SHP77 (cell line): ENCODE data around the gene UCKL1.
"Not testable (repeated sequence)": the region's sequence is repeated elsewhere in the genome, so short reads cannot be mapped to it uniquely, and the experiment has no call there.

Source experiments
- DNase-seq, 2 experiments: peaks; one replicate each; lab custom pipeline; 2025; lab: John Stamatoyannopoulos, UW

The UCKL1 gene

DNA sequence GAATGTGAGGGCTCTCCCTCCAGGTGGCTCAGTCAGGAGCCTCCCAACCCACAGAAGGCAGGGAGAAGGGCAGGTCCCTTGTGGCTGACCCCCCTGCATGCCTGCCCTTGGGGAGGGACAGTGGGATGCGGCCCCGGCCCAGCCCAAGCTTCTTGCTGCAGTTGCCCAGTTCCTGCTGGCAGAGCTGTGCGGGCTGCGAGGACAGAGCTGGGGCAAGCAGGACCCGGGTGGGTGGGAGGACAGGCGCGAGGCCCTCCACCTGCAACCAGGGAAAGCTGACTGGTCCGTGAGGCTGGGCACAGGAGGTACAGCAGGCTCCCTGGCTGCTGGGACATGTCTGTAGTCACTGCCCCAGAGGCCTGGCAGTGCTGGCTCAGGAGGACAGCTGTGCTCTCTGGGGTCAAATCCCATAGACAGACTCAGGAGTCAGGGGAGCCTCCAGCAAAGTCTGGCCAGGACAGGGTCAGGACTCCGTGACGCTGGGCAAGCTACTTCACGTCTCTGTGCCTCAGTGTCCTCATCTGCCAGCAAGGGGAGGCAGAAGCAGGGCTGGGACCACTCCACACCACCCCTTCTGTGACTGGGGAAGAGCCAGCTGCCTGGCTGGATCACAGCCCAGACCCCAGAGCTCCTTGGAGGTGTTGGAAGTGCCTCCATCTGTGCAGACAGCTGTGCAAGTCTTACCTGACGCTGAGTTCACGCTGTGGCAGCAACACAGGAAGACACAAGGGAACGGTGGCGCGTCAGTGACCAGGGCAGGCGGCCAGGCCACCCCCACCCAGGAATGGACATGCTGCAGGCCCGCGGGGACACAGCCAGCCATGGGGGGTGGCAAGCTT is 13.0 kb downstream of the UCKL1 start:
- DNase-seq = no peak

DNA sequence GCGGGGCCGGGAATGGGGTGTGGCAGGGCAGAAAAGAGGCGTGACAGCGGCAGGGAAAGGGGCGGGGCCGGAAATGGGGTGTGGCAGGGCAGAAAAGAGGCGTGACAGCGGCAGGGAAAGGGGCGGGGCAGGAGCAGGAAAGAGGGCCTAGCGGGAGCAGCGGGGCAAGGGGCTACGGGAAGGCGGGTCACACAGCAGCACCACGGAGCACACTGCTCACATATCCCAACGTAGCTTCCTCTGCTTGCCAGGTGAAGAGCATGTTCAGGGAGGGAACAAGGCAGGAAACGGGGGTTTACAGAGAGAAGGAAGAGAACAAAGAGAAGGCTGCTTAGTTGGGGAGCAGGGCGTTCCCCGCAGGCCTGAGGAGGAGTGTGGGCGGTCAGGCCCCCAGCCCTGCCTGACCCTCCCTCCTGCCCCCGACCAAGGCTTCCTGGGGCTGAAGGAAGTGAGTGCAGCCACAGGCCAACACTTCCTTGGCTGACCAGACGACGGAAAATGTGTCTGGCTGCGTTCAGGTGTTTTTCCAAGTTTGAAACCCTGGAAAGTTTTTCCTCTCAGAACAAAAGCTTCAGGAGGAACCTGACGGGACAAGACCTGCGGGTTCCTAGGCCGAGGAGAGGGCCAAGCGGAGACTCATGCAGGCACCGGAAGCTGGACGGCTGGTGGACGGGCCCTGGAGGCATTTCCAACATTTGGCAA is 13.8 kb downstream of the UCKL1 start:
- peak in 1 of 2 experiments; percentile 24 for DNase-seq

DNA sequence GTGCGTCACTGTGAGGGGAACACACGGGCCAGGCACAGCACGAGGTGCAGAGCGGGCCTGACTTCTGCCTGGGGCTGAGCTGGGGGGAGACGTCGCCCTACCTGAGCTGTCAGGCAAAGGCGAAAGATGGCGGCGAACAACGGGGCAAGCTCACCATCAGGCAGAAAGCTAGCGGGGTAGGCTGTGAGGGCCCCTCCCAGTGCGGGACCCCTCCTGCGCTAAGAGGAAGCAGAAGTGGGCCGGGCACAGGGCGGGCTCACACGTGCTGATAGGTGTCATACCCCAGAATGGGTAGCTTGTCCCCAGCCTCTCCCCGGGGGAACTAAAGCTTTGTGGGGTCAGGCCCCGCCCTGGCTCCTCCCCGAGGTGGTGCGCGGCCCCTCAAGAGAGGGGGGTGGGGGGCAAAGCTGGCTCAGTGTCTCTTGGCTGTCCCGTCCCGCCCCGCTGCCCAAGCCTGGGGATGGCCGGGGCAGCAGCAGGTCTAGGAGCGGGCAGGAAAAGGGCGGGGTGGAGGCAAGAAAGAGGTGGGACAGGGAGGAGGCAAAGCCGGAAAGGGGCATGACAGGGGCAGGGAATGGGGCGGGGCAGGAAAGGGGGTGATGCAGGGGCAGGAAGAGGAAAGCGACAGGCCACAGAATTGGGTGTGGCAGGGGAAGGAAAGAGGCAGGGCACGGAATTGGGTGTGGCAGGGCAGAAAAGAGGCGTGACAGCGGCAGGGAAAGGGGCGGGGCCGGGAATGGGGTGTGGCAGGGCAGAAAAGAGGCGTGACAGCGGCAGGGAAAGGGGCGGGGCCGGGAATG is 14.7 kb downstream of the UCKL1 start:
- no peak for DNase-seq

DNA sequence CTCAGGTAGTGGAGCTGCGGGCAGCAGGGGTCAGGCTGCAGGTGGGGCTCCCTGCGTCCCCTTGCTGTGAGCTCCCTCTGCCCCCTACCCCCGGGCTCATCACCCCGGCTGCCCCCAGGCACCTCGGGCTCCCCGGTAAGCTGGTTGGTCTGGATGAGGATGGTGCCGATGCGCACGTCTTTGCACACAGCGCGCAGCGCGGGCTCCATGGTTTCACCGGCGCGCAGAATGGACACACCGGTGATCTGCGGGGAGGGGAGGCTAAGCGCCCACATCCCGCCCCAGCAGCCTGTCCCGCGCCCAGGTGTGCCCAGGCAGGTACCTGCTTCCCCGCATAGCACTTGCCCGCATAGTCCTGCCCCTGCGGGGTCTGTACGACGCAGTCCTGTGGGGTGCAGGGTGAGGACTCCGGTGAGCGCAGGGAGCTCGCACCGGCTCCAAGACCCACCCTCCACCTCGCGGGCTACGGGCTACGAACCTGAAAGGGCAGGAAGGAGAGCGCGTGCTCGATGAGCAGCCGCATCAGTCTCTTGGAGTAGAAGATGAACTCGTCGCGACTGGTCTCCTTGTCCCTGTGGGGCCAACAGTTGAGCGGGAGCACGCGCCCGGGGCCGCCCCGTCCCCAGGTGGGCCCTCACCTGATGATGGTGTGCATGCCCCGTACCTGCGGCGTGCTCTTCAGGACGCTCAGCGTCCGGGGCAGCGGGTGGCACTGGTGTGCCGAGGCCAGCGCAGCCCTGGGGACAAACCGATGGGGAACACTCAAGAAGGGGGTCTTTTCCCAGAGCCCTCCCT is 15.5 kb downstream of the UCKL1 start:
- DNase-seq = no peak

DNA sequence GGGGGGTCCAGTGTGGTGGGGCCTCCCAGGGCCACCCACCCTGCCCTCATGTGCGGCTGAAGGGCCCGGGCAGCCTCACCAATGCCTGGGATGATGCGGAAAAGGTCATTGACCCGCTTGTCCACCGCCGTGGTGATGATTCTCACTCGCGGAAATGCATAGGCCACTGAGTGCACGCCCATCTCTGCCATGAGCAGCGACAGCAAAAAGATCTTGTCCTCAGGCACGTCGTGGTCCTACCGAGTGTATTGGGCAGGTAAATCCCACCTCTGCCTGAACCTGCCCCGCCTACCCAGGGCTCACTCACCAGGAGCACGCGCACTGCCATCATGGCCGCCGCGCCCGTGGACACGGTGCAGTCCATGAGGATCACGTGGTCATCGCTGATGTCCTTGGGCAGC is 16.1 kb downstream of the UCKL1 start:
- no peak for DNase-seq

DNA sequence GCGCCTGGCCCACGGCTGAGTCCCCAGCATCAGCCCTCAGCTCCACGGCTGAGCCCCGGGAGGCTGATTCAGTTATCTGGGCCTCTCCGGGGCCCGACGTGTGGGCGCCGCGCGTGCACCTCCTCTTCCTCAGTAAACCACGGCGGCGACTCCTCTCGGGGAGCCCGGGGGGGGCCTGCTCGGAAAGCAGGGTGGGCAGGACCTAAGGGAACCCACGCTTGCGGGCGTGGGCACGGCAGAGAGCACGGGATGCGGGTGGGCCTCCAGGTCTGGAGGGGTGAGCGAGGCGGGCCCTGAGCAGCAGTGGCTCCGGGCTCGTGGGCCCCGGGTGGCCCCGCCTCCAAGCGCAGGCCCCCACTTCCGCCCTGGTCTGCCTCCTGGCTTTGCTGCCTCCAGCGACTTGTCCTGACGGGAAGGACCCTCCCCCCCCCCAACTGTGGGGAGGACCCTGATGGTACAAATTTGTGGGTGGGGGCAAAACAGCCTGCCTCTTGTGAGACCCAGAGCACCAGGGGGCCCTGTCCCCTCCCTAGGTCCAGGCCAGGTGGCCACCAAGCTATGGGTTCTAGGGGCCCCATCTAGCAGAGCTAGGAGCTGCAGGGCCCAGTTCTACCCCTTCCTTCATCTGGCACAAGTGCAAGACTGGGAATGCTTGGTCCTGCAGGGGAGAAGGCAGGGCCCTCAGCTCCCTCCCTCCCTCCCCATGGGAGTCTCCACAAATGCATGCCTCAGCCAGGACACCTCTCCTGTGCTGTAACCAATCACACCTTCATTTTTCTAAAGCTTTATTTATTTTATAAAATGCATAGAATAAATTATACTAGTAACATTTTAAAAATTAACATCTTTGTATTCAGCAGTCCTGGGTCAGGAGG is 16.9 kb downstream of the UCKL1 start:
- no peak for DNase-seq

DNA sequence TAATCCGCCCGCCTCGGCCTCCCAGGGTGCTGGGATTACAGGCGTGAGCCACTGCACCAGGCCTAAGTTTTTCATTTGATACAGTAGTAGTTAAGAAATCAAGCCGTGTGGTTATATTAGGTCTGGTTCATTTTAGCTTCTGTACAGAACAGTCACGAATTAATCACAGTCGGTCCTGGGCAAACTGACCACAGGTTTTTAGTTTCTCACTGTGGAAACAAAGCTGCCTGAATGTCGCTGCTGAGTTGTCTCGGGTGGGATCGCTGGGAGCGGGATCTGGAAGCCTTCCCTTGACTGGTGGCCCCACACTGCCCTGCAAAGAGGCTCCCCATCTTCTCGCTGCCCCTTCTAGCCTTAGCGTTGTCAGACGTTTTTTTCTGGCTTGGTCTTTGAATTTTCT is 18.6 kb downstream of the UCKL1 start:
- no peak for DNase-seq

DNA sequence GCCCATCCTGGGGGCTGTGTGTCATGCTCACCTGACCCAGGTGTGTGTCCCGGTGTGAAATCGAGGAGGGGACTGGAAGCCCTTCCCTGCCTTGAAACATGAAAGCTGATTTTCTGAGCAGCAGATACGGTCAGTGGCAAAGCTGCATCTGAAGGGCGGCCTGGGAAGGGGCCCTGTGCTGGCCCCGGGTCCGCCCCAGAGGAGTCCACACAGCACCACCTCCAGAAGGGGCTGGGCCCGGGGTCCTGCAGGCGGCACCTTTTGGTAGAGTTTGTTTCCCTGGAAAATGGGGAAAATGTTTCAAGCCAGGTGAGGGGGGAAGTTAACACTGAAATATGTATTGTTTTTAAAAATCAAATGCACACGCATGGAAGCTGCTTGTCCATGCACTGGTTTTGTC is 20.8 kb downstream of the UCKL1 start:
- DNase-seq = no peak

DNA sequence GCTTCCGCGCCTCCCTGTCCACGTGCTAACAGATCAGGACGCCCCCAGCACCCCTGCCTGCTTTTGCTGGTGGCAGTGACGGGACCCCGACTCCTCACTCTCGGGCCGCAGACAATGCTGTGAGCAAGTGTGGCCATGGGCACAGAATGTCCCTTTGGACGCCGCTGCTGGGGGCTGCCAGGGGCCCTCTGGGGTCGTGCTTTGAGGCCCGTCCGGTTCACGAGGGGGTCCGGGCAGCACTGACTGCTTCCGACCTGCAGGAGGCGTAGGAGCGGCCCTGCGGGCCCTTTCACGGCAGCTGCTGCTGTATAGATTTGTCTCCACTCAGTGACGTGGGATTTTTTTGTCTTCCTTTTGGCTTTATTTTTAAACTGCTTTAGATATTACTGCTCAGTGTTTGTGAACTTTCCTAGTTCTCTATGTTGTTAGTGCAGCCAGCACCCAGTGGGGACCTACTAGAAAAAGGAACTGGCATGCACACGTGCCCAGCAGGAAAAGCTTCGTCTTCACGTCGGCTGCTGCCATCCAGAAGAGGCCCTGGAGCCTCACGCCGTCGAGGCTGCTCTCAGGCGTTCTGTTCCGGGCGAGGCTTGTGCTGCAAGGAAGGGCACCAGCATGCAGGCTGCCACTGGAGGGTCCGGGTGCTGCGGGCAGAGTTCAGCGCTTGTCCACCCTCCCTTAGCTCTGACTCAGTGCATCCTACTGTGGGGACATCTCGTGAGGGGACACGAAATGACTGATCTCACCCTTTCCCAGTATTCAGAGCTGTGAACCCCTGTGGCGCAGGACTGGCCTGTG is 21.7 kb downstream of the UCKL1 start:
- no peak for DNase-seq

DNA sequence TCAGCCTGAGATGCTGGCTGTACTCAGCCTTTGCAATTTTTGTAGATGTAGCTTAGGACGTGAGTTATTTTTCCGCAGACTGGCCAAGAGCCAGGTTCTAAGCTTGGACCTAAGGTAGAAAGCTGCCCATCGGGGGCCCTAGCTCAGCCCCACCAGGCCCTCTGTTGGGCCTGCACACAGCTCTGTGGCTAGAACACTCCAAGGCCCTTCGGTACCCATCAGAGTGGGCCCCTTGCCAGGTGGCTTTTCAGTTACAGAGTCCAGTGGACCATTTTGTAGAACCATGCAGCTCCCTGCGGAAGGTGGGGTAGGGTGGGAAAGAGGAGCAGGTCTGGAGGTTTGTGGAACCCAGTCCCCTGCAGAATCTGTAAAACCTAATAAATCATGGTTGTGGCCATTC is 22.6 kb downstream of the UCKL1 start:
- no peak for DNase-seq

DNA sequence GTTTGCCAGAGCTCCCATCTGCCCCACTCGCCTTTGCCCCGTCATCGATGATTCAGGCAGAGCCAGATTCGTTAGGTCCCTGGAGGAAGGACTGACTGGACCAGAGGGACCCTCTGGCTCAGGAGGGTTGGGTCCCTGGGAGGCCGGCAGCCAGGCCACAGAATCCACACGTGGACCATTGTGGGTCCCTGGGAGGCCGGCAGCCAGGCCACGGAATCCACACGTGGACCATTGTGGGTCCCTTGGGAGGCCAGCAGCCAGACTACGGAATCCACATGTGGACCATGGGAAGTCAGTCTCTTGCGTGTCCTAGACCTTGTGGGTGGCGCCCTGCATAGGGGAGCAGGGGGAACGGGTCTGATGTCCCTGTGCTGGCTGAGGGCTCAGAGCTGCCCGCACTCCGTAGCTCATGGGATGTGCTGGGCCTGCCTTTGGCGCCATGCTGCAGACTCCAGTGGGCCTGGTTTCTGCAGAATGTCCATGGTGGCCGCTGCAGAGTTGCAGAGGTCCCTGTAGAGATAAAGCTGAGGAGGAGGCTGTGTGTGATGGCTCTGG is 23.5 kb downstream of the UCKL1 start:
- no peak for DNase-seq

DNA sequence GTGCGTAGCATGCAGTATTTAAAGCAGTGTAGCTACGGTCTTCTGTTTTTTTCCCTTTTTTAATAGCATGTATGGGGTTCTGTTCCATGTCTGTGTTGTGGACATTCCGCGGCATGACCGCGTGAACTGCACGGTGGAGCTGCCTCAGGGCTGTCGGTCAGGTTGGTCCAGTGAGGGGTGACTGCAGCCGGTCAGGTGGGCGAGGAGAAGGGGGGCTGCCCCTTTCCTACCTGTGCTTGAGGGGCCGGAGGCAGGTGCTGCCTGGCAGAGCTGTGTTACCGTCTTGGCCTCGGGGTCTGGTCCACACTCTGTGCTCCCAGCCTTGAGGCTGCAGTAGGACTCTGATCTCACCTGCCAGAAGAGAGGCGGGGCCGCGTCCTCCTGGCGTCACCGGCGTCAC is 24.5 kb downstream of the UCKL1 start:
- DNase-seq = no peak

DNA sequence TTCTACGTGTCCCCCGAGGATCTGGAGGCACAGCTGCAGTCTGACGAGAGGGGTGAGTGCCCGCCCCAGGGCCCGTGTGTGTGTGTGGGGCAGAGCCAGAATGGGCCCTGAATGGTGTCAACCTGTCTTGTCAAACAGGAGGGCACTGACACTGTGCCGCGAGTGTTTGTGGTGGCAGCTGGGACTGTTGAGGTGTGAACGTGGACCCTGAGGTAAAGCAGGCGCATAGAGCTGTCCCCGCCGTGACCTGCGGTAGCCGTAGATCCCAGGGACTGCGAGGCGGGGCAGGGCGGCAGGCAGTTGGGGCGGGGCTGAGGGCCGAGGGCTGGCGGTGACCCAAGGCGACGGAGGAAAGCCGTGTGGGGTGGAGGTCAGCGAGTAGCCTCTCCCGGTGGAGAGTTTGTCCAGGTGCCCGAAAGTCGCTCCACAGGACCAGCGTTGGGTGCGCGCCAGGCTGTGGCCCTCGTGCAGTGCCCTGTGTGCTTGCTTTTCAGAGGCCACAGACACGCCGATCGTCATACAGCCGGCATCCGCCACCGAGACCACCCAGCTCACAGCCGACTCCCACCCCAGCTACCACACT is 25.2 kb downstream of the UCKL1 start:
- no peak for DNase-seq

DNA sequence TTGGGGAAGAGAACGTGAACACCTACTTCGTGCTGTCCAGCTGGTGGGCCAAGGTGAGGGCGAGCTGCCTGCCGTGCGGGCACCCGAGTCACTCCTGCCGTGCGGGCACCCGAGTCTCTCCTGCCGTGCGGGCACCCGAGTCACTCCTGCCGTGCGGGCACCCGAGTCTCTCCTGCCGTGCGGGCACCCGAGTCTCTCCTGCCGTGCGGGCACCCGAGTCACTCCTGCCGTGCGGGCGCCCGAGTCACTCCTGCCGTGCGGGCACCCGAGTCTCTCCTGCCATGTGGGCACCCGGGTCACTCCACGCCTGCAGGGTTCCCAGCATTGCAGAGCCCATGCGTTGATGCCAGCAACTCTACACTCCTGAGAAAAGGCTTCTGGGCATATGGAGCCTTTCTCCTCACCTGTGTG is 26.7 kb downstream of the UCKL1 start:
- not testable (repeated sequence) for DNase-seq

DNA sequence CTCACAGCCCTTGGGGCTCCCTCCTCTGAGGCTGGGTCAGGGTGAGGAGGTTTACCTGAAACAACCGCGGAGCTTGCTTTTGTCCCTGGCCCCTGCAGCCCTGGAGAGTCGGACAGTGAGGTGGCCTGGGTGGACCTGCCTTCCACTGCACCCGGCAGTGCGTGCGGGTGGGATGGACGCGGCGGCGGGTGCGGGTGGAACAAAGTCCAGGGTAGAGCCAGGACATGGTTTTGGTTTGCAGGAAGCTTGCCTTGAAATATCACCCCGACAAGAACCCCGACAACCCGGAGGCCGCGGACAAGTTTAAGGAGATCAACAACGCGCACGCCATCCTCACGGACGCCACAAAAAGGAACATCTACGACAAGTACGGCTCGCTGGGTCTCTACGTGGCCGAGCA is 27.1 kb downstream of the UCKL1 start:
- DNase-seq = no peak

DNA sequence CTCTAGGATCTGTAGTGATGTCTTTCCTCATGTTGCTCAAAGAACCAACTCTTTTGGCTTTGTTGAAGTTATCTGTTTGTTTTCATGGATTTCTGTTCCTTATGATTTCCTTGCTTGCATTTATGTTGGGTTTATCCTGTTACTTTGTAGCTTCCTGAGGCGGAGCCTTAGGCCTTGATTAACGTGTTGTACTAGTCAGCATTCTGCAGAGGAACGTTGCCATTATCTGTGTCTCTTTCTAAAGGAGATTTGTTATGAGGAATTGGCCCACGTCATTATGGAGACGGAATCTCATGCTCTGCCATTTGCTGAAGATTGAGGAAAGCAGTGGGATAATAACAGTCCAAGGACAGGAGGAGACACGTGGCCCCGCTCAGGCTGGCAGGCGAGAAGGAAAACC is 29.9 kb downstream of the UCKL1 start:
- DNase-seq = no peak

DNA sequence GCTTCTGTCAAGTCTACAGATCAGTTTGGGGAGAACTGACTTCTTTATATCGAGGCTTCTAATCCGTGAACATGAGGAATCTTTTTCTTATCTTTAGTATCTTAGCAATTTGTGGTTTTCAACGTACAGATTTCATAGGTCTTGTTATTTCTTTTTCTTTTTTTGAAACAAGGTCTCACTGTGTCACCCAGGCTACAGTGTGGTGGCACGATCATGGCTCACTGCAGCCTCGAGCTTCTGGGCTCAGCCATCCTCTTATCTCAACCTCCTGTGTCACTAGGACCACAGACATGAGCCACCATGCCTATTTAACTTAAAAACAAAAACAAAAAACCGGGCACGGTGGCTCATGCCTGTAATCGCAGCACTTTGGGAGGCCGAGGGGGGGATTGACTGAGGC is 32.0 kb downstream of the UCKL1 start:
- DNase-seq = no peak

DNA sequence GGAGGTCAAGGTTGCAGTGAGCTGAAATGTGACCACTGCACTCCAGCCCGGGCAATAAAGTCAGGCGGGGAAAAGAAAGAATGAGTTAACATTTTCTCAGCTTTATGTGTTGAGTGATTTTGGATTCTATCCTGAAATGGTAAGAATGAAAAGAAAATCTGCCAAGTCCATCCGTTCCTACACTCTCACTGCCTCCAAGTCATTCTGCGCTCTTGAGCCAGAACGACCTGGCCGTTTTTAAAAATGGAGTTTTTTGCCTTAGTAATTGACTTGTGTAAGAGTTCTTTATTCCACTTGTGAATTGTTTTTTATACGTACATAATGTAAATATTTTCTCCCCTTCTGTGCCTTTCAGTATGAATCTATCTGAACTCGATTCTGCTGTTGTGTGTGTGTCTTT is 32.6 kb downstream of the UCKL1 start:
- no peak for DNase-seq

DNA sequence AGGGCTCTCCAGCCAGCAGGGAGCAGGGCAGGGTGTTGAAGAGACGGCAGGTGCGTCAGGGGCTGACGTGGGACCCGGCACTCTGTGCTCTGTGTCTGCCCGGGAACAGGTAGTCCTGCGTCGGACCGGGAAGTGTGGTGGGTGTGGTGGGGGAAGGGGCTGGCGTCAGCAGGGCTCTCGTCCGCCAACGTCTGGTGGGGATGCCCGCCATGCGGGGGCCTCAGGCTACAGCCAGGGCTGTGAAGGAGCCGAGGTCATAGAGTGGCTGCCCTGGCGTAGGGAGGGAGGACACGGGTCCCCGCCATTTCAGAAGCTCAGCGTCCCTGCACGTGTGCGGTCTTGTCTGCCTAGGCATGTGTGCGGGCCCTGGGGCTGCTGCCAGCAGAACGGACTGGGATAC is 36.0 kb downstream of the UCKL1 start:
- DNase-seq = no peak
